ENCODE measurements around the gene WDR83. TPM values are rescaled to one million over a fixed set of nuclear protein-coding genes. Genes with fewer than 3 reads are reported as not detected.
A peak's percentile ranks its signal among the peaks of the same experiment; 100 is the strongest.

Gene WDR83
- total and polyA plus RNA-seq, 2 of the 8 experiments (the other 6 are each of a cell fraction or from before 2014, with no cell fraction given), result 12.6 to 15.3 TPM

- peaks cover 0 to 19% of the 10 kb centered on the region in 2 experiments; a peak in 1 of 4 replicates for H3K79me2 ChIP-seq (ENCODE audit: control insufficient read depth in 1 of 2, insufficient read depth in 2 of 2, low read length in 2 of 2)
- H3K9me3 ChIP-seq (ENCODE audit: insufficient read depth in 2 of 2, low read depth in 1 of 2, low read length in 1 of 2), result no peaks in the 10 kb centered on the region
- 0 out of 2 replicates have a peak overlapping the region, but pooled peaks have one; percentile 17 for H2BK12ac ChIP-seq (ENCODE audit: low read depth, low read length)
- H4K20me1 ChIP-seq (replicated peaks in 1 of 2; ENCODE audit: control insufficient read depth in 1 of 2, insufficient read depth in 2 of 2, low read length in 2 of 2), result peaks cover 0 to 6% of the 10 kb centered on the region in 2 experiments
- H2BK5ac ChIP-seq (ENCODE audit: low read depth, low read length), result no peak overlapping the region; the same call in 1 of the 2 replicates
- no peak overlapping the region; a peak in 1 of 4 replicates for H3K4me2 ChIP-seq (ENCODE audit: insufficient read depth in 1 of 2, low read depth in 2 of 2, low read length in 2 of 2)
- ChIA-PET CTCF (ENCODE audit: partially characterized antibody) (interaction anchor here (2.0 kb wide), 1 partner anchor 8 kb away, joined by 6 read pairs; no protein-coding TSS in a partner anchor), POLR2A (ENCODE audit: partially characterized antibody) (interaction anchor here (2.1 to 2.6 kb wide), 2 partner anchors 11 to 16 kb away, joined by 18 to 31 read pairs; partner anchors contain the start of gene DHPS)
- WGBS, 2 experiments (ENCODE audit: extremely low coverage in 1 of 2, insufficient coverage in 1 of 2, insufficient read length in 1 of 2, insufficient replicate concordance in 2 of 2, low coverage in 1 of 2, low lambda C conversion rate in 2 of 2, missing lambda C conversion rate in 1 of 2), result 95% methylated on average over 10 of the region's 10 CpGs; no CpG with 5 or more reads in 1 of the 2 experiments
- no peak overlapping the region for H2AFZ ChIP-seq (ENCODE audit: low read length)
- H4K5ac ChIP-seq (ENCODE audit: insufficient read length, low read depth, low read length), result no peak overlapping the region
- no peak overlapping the region for H3K27ac ChIP-seq (ENCODE audit: low read depth, low read length)
- H3K23ac ChIP-seq (ENCODE audit: insufficient read length), result no peak overlapping the region
- H3K4me1 ChIP-seq (replicated peaks in 1 of 4; ENCODE audit: control insufficient read depth in 3 of 4, insufficient read depth in 4 of 4, low read length in 3 of 4), result peaks cover 3 to 22% (median 7%) of the 10 kb centered on the region in 4 experiments
- no peak overlapping the region for H3K14ac ChIP-seq (ENCODE audit: insufficient read length)
- FAIRE-seq (no peak), DNase-seq (ENCODE audit: low read depth in 1 of 2, low spot score in 2 of 2) (no peak)
- no peak overlapping the region for H3K56ac ChIP-seq (replicated peaks; ENCODE audit: insufficient read length, low read depth, low read length)
- no peak overlapping the region for H2BK20ac ChIP-seq (ENCODE audit: low read length)
- peaks cover 4% of the 10 kb centered on the region; the same call in 1 of the 2 replicates for H3K79me1 ChIP-seq (ENCODE audit: low read depth, low read length)
- H3K9ac ChIP-seq (replicated peaks in 1 of 4; ENCODE audit: extremely low read depth in 1 of 4, low read depth in 3 of 4, low read length in 3 of 4), result no peak overlapping the region
- no peak overlapping the region for H2BK120ac ChIP-seq (replicated peaks; ENCODE audit: low read depth, low read length)
- peaks cover 6 to 10% (median 6%) of the 10 kb centered on the region in 4 experiments; a peak in 5 of 8 replicates for H3K36me3 ChIP-seq (ENCODE audit: control insufficient read depth in 2 of 4, insufficient read depth in 4 of 4, low read length in 3 of 4)
- H3K4ac ChIP-seq (replicated peaks; ENCODE audit: insufficient read length, low read depth, low read length), result no peak overlapping the region
- H3K4me3 ChIP-seq (ENCODE audit: extremely low read depth in 1 of 4, insufficient read depth in 2 of 4, low read depth in 3 of 4, low read length in 4 of 4), result no peak overlapping the region
- no peak overlapping the region for H4K91ac ChIP-seq (replicated peaks; ENCODE audit: insufficient read length, low read length)
- H2AK5ac ChIP-seq (ENCODE audit: low read depth, low read length), result 0 out of 2 replicates have a peak overlapping the region, but pooled peaks have one; percentile 76
- H4K8ac ChIP-seq (ENCODE audit: extremely low read depth, insufficient read depth, low read length), result 0 out of 2 replicates have a peak overlapping the region, but pooled peaks have one; percentile 26
- H2BK15ac ChIP-seq (ENCODE audit: low read length), result no peak overlapping the region
- no peak overlapping the region for H3K18ac ChIP-seq (ENCODE audit: extremely low read depth, low read length)
- no peaks in the 10 kb centered on the region; a peak in 1 of 7 replicates for H3K27me3 ChIP-seq (replicated peaks in 1 of 4; ENCODE audit: control insufficient read depth in 3 of 4, extremely low read depth in 1 of 4, insufficient read depth in 3 of 4, low read length in 3 of 4)
- TF ChIP-seq RXRA (IDR thresholded peaks at IDR 0.05; ENCODE audit: insufficient read depth, low read depth, low read length) (no peak), RBBP5 (IDR thresholded peaks at IDR 0.05; ENCODE audit: borderline replicate concordance, low read depth, low read length) (no peak), MAFK (IDR thresholded peaks at IDR 0.05; ENCODE audit: low read depth, low read length) (no peak), CTBP2 (IDR thresholded peaks at IDR 0.05; ENCODE audit: borderline replicate concordance, insufficient read depth, insufficient read length, low read length) (no peak), KDM4A (IDR thresholded peaks at IDR 0.05; ENCODE audit: low read depth, low read length, severe bottlenecking) (no peak), SP4 (IDR thresholded peaks at IDR 0.05; ENCODE audit: low read length) (no peak)
- peaks cover 22% of the 10 kb centered on the region for H3K23me2 ChIP-seq (ENCODE audit: low read depth, low read length)
Measured at GRCh38 chr19:12665281-12665573, 1.4 kb upstream of the WDR83 start.

All from H1 (cell line).